ENCODE data around the gene MYLK2.
"Not testable (repeated sequence)": the region's sequence is repeated elsewhere in the genome, so short reads cannot be mapped to it uniquely, and the experiment has no call there.

MYLK2 gene

GRCh38 chr20:31815408-31816188 lies 3.6 kb upstream of the MYLK2 start:
- DNase-seq (ENCODE audit: low read depth, low spot score) = no peak

- DNase-seq (ENCODE audit: low read depth, low spot score) = no peak
Observed at GRCh38 chr20:31816221-31816620, 2.9 kb upstream of the MYLK2 start.

GRCh38 chr20:31817461-31817860 lies 1.7 kb upstream of the MYLK2 start:
- no peak for DNase-seq (ENCODE audit: low read depth, low spot score)

GRCh38 chr20:31818376-31818908 lies 714 bp upstream of the MYLK2 start:
- no peak for DNase-seq (ENCODE audit: low read depth, low spot score)

- DNase-seq (ENCODE audit: low read depth, low spot score) = no peak
Observed at GRCh38 chr20:31820228-31820627, 1.1 kb downstream of the MYLK2 start.

GRCh38 chr20:31821427-31821826 lies 2.3 kb downstream of the MYLK2 start:
- no peak for DNase-seq (ENCODE audit: low read depth, low spot score)

GRCh38 chr20:31822421-31823330 lies 3.5 kb downstream of the MYLK2 start:
- DNase-seq (ENCODE audit: low read depth, low spot score) = peak; percentile 89

GRCh38 chr20:31823360-31824124 lies 4.4 kb downstream of the MYLK2 start:
- no peak for DNase-seq (ENCODE audit: low read depth, low spot score)

- DNase-seq (ENCODE audit: low read depth, low spot score) = no peak
Observed at GRCh38 chr20:31824125-31824485, 4.9 kb downstream of the MYLK2 start.

GRCh38 chr20:31824554-31825313 lies 5.6 kb downstream of the MYLK2 start:
- no peak for DNase-seq (ENCODE audit: low read depth, low spot score)

GRCh38 chr20:31826074-31826473 lies 6.9 kb downstream of the MYLK2 start:
- DNase-seq (ENCODE audit: low read depth, low spot score) = no peak

GRCh38 chr20:31827059-31827458 lies 7.9 kb downstream of the MYLK2 start:
- DNase-seq (ENCODE audit: low read depth, low spot score) = no peak

- not testable (repeated sequence) for DNase-seq (ENCODE audit: low read depth, low spot score)
Observed at GRCh38 chr20:31828016-31828415, 8.9 kb downstream of the MYLK2 start.

- no peak for DNase-seq (ENCODE audit: low read depth, low spot score)
Observed at GRCh38 chr20:31829731-31830130, 10.6 kb downstream of the MYLK2 start.

GRCh38 chr20:31830406-31830981 lies 11.3 kb downstream of the MYLK2 start:
- no peak for DNase-seq (ENCODE audit: low read depth, low spot score)

- no peak for DNase-seq (ENCODE audit: low read depth, low spot score)
Observed at GRCh38 chr20:31831211-31831610, 12.1 kb downstream of the MYLK2 start.

GRCh38 chr20:31831771-31832306 lies 12.7 kb downstream of the MYLK2 start:
- no peak for DNase-seq (ENCODE audit: low read depth, low spot score)

GRCh38 chr20:31833130-31833930 lies 14.2 kb downstream of the MYLK2 start:
- DNase-seq (ENCODE audit: low read depth, low spot score) = peak; percentile 72

- no peak for DNase-seq (ENCODE audit: low read depth, low spot score)
Observed at GRCh38 chr20:31833931-31834521, 14.9 kb downstream of the MYLK2 start.

Data from astrocyte of the hippocampus (primary cell).